Subcutaneous adipose tissue (tissue), 4 donors: Measurements from ENCODE around the gene TMIE. TPM values are rescaled to one million over a fixed set of nuclear protein-coding genes. Genes with fewer than 3 reads are reported as not detected.

ENCODE experiments used
- total RNA-seq, 4 donors: library from RNA; depleted of rRNA; stranded (reverse); fragments of >200 nt; gene quantifications; one replicate each; pipeline ENCODE4 v1.1.0, GENCODE V29; 2016
- TF ChIP-seq, protein P1 (sequence below): fragments of 450-650 bp; IDR thresholded peaks from one replicate; pipeline ENCODE4 v1.5.1; 2016; ENCODE audit warnings: low read depth, mild to moderate bottlenecking, control low read depth, antibody characterized with exemption, moderate library complexity

The TMIE gene, protein sequence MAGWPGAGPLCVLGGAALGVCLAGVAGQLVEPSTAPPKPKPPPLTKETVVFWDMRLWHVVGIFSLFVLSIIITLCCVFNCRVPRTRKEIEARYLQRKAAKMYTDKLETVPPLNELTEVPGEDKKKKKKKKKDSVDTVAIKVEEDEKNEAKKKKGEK
- under 1 TPM in 1 of 4 donors, not detected in 3; 0.88 TPM for total RNA-seq

DNA sequence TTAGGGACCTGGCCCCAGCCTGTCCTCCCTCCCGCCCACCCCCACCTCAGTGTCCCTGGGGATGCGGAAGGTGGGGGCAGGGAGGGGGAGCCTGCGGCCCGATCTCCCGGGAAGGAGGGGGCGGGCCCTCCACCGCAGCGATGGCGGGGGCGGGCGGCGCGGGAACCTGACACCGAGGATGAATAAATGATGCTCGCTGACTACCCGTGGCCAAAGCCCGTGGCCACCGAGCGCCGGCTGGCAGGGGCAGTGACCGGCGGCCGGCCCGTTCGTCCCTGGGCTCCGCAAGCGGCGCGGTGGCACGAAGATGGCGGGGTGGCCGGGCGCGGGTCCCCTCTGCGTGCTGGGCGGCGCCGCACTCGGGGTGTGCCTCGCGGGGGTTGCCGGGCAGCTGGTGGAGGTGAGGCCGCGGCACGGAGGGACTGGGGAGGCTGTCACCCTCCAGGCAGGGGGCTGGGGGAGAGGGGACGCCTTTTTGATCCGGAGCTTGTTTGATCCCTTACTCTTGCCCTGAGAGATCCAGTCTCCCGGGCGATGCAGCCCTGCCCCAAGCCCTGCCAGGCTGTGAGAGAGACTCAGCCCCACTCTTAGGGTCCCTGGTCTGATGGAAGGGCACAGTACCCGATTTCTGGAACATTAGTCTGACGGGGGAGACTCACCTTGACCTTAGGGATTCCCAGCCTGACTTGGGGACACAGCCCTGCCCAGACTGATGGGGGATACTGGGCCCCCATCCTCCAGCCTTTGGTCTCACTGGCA lies at the start of gene TMIE:
TSS of gene TMIE (plus strand) at position 212 of the 759 bp plus-strand sequence. CDS start at position 308, 96 bp downstream.
- TF ChIP-seq, protein P1, sequence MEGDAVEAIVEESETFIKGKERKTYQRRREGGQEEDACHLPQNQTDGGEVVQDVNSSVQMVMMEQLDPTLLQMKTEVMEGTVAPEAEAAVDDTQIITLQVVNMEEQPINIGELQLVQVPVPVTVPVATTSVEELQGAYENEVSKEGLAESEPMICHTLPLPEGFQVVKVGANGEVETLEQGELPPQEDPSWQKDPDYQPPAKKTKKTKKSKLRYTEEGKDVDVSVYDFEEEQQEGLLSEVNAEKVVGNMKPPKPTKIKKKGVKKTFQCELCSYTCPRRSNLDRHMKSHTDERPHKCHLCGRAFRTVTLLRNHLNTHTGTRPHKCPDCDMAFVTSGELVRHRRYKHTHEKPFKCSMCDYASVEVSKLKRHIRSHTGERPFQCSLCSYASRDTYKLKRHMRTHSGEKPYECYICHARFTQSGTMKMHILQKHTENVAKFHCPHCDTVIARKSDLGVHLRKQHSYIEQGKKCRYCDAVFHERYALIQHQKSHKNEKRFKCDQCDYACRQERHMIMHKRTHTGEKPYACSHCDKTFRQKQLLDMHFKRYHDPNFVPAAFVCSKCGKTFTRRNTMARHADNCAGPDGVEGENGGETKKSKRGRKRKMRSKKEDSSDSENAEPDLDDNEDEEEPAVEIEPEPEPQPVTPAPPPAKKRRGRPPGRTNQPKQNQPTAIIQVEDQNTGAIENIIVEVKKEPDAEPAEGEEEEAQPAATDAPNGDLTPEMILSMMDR: no peak

DNA sequence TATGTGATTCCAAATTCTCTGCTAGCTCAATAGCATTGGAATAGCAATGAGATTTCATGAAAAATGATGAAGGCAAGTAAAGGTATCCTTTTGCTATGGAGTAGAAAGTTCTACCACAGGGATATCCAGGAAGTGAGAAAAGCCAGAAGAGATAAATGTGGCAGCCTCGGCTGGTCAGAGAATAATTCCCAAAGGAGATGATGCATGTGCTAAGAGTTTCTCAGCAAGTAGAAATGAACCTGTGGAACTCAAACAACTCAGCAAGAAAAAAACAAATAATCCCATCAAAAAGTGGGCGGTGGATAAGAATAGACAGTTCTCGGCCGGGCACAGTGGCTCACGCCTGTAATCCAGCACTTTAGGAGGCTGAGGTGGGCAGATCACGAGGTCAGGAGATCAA lies 45.9 kb upstream of the TMIE start:
- TF ChIP-seq, protein P1: no peak

DNA sequence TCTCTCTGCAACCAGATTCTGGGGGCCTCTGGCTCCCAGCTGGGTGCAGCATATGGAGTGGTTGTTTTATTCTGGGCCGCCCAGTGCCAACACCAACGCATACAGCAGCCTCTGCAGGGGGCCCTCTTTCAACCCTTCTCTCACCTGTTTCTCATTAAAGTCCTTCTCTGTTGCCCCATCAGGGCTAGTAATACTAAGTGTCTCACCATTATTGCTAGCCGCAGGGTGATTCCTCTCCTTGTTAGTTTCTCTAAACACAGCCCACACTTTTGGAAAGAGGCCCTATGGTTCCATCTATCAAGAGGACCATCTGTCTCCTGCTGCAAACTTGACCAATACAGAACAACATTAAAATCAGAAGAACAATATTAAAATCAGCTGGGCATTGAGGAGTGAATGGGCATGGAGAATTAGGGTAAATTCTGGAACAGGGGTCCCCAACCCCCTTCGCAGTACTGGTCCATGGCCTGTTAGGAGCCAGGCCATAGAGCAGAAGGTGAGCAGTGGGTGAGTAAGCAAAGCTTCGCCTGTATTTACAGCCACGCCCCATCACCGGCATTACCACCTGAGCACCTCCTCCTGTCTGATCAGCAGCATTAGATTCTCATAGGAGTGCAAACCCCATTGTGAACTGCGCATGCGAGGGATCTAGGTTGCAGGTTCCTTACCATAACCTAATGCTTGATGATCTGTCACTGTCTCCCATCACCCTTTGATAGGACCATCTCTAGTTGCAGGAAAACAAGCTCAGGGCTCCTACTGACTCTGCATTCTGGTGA lies 44.2 kb upstream of the TMIE start:
- TF ChIP-seq, protein P1: no peak

DNA sequence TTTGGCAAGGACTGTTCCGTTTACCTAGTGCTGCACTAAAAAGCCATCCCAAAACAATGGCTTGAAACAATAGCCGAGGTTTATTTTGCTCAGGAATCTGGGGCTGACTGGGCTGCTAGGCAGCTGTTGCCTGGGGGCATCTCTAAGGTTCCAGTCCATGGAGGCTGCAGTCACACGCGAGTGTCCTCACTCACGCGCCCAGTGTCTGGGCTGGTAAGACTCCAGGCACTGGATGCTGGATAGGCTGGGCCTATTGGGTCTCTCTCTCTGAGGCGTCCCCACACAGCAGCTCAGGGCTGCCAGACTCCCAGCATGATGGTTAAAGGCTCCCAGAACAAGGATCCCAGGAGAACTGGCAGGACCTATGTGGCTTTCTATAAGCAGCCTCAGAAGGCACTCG lies 41.9 kb upstream of the TMIE start:
- TF ChIP-seq, protein P1: no peak

DNA sequence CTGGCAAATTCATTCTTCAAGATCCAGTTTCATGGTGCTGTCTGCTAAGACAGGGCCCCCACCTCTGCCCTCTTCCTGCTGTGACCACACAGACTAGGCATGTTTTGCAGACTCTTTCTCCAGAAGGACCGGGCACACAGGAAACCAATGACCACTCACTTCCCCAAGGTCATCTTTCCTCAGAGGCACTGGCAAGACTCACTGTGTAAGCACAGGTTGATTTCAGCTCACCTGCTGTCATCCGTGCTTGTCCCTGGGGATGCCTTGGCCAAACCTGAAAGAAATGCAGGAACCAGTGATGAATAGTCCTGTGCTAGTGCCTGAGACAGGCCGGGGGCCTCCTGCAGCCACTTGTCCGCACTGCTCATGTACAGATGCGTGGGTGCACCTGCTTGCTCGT lies 41.2 kb upstream of the TMIE start:
- TF ChIP-seq, protein P1: no peak

DNA sequence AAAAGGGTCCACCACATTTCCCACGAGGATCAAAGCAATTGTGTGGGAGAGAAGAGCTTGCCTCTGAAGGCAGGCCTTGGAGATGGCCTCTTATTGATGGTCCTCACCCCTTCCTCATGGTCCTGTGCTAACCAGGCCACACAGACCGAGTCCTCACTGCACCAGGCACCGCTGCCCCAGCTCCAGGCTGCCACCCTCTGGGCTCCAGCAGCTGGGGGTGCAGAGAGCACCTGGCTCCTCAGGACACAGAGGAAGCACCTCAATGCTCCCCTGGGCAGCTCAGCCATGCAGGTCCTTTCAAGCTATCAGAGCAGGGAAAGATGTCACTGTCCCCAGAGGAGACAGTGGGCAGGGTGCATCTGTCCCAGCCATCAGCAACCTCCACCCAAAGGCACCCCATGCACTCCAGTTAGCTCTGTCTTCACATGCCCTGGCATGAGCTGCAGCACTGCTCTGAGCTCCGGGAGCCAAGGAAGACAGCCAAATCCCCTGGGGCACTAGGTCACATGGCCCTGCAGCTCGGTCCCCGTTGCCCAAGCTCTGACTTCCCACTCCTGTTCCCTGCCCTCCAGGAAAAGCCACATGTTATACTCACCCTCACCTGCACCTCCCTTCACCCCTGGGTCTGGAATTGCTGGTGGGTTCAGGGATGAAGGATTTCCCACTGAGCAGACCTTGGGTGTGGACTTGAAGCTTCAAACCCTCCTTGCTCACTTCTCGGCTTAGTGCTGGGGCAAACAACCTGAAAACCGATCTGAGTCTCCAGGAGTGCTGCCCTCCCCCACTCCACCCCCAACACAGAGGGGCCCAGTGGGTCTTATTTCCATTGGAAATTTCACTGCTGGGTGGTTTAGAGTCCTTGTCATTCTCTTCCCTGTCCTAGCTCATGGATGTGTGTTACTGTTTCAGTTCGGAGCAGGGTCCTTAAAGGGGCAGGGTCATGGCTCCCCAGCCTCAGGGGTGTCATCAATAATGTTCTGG lies 40.4 kb upstream of the TMIE start:
- TF ChIP-seq, protein P1: no peak
